HCT116 (cell line): ENCODE data around the gene SPSB1. TPM values are rescaled to one million over a fixed set of nuclear protein-coding genes. Genes with fewer than 3 reads are reported as not detected.

Source experiments
- ATAC-seq: fragments of 200-7000 bp; cut with Tn5 transposase; 2 replicates; pipeline ENCODE4 v1.9.1; 2020; ENCODE audit warnings: mild to moderate bottlenecking, moderate library complexity
- BruUV-seq: library from RNA; stranded (reverse); fragments of 400-500 nt; replicated peaks from 2 replicates; lab custom pipeline; 2021; lab: Mats Ljungman, UMichigan
- CTCF ChIA-PET: fragments of 300-600 bp; sonication (Branson Sonifier 250); formaldehyde crosslinking; loops from one replicate; lab custom pipeline; 2021; ENCODE audit warnings: antibody characterized with exemption; lab: Charles Lee
- POLR2A ChIA-PET: fragments of 300-600, 350-600 bp; sonication (Branson Sonifier 250); formaldehyde crosslinking; loops from one replicate; lab custom pipeline; 2021; ENCODE audit warnings: antibody characterized with exemption; lab: Charles Lee
- RAD21 ChIA-PET, 2 experiments: fragments of 300-600 bp; sonication (Branson Sonifier 250); formaldehyde crosslinking; loops; one replicate each; lab custom pipeline; 2023; ENCODE audit warnings: low total read pairs in 2 of 2; ENCODE audit not compliant: uncharacterized antibody in 2 of 2, unreplicated experiment in 2 of 2, low non-redundant PET in 1 of 2; lab: Charles Lee
- DNase-seq: peaks from one replicate; pipeline ENCODE4 v3.0.0-alpha.2; 2010; ENCODE audit warnings: low read depth, low spot score
- H2AFZ ChIP-seq: fragments of 200-600 bp; shearing (Covaris generic), sonication (generic); 2 replicates; pipeline ENCODE4 v1.6.1; 2017; ENCODE audit warnings: low read depth, mixed run types, mixed read lengths, antibody characterized with exemption, low read length; ENCODE audit not compliant: poor library complexity, severe bottlenecking
- H3K27ac ChIP-seq: 2 replicates; pipeline ENCODE4 v1.5.1; 2012; ENCODE audit warnings: low read depth, low read length
- H3K27me3 ChIP-seq: fragments of 200-600 bp; sonication (generic); 2 replicates; pipeline ENCODE4 v1.6.1; 2016; ENCODE audit warnings: mixed run types, low read length, mixed read lengths; ENCODE audit not compliant: insufficient read depth
- H3K36me3 ChIP-seq, 2 experiments: fragments of 200-500 bp in 1 of 2; fragments of 200-600 bp in 1 of 2; sonication (Bioruptor generic) in 1 of 2; sonication (generic) in 1 of 2; 2 replicates each; pipeline versions ENCODE4 v1.5.1 to v1.6.1; 2014 to 2016; ENCODE audit warnings: low read length in 2 of 2, inconsistent platforms in 1 of 2, mixed read lengths in 1 of 2, mixed run types in 1 of 2; ENCODE audit not compliant: insufficient read depth in 2 of 2, control insufficient read depth in 1 of 2
- H3K4me1 ChIP-seq, 2 experiments: fragments of 200-600 bp in 1 of 2; sonication (generic) in 1 of 2; 2 replicates each; pipeline versions ENCODE4 v1.5.1 to v1.6.1; 2012 to 2017; ENCODE audit warnings: low read length in 2 of 2, inconsistent platforms in 1 of 2, mild to moderate bottlenecking in 1 of 2, mixed read lengths in 1 of 2, mixed run types in 1 of 2, moderate library complexity in 1 of 2; ENCODE audit not compliant: insufficient read depth in 2 of 2, control insufficient read depth in 1 of 2
- H3K4me2 ChIP-seq: fragments of 200-600 bp; sonication (generic); 2 replicates; pipeline ENCODE4 v1.6.1; 2017; ENCODE audit warnings: mixed run types, low read length, mixed read lengths
- H3K4me3 ChIP-seq, 2 experiments: fragments of 200-600 bp in 1 of 2; sonication (generic) in 1 of 2; replicated peaks in 1 of 2; 2 replicates each; pipeline ENCODE4 v1.5.1; 2011 to 2016; ENCODE audit warnings: low read length in 2 of 2, control low read depth in 1 of 2, low read depth in 1 of 2, mild to moderate bottlenecking in 1 of 2, mixed read lengths in 1 of 2, mixed run types in 1 of 2
- H3K79me2 ChIP-seq: fragments of 200-600 bp; sonication (generic); 2 replicates; pipeline ENCODE4 v1.6.1; 2017; ENCODE audit warnings: mild to moderate bottlenecking, mixed run types, low read length, moderate library complexity, mixed read lengths; ENCODE audit not compliant: insufficient read depth
- H3K9ac ChIP-seq: fragments of 200-600 bp; sonication (generic); 2 replicates; pipeline ENCODE4 v1.6.1; 2016; ENCODE audit warnings: low read length, mixed read lengths
- H3K9me2 ChIP-seq: fragments of 200-600 bp; sonication (generic), shearing (Covaris generic); 2 replicates; pipeline ENCODE4 v1.6.1; 2017; ENCODE audit warnings: mixed run types, mild to moderate bottlenecking, moderate library complexity; ENCODE audit not compliant: insufficient read depth
- H3K9me3 ChIP-seq, 2 experiments: fragments of 200-500 bp in 1 of 2; fragments of 200-600 bp in 1 of 2; sonication (Bioruptor generic) in 1 of 2; sonication (generic) in 1 of 2; 2 replicates each; pipeline ENCODE4 v1.6.1; 2014 to 2017; ENCODE audit warnings: low read length in 2 of 2, mixed read lengths in 2 of 2, inconsistent platforms in 1 of 2, low read depth in 1 of 2, mild to moderate bottlenecking in 1 of 2, mixed run types in 1 of 2, moderate library complexity in 1 of 2; ENCODE audit not compliant: control insufficient read depth in 1 of 2, insufficient read depth in 1 of 2
- H4K20me1 ChIP-seq: fragments of 200-600 bp; sonication (generic), shearing (Covaris generic); 2 replicates; pipeline ENCODE4 v1.6.1; 2017; ENCODE audit warnings: mixed run types, mild to moderate bottlenecking, moderate library complexity; ENCODE audit not compliant: insufficient read depth
- CBX3 ChIP-seq: IDR thresholded peaks from 2 replicates; pipeline ENCODE4 v1.6.1; 2012; ENCODE audit warnings: low read depth
- CEBPB ChIP-seq: IDR thresholded peaks from 2 replicates; pipeline ENCODE4 v1.6.1; 2012; ENCODE audit warnings: low read depth
- EGR1 ChIP-seq: IDR thresholded peaks from 2 replicates; pipeline ENCODE4 v1.6.1; 2012; ENCODE audit warnings: low read depth
- ELF1 ChIP-seq: IDR thresholded peaks from 2 replicates; pipeline ENCODE4 v1.6.1; 2012; ENCODE audit warnings: low read depth, borderline replicate concordance
- EZH2 ChIP-seq: fragments of 200-600 bp; sonication (generic); IDR thresholded peaks from 2 replicates; pipeline ENCODE4 v1.6.1; 2017; ENCODE audit warnings: antibody characterized with exemption, mixed run types
- FOSL1 ChIP-seq: IDR thresholded peaks from 2 replicates; pipeline ENCODE4 v1.6.1; 2012; ENCODE audit warnings: low read depth
- JUND ChIP-seq: IDR thresholded peaks from 2 replicates; pipeline ENCODE4 v1.6.1; 2012
- POLR2A ChIP-seq: IDR thresholded peaks from 2 replicates; pipeline ENCODE4 v1.7.0; 2011; ENCODE audit warnings: borderline replicate concordance; ENCODE audit not compliant: insufficient read depth, insufficient read length; ENCODE audit errors: extremely low read depth
- RAD21 ChIP-seq: IDR thresholded peaks from 2 replicates; pipeline ENCODE4 v1.6.1; 2012; ENCODE audit warnings: low read depth, mild to moderate bottlenecking
- SIN3A ChIP-seq: IDR thresholded peaks from 2 replicates; pipeline ENCODE4 v1.6.1; 2012; ENCODE audit warnings: low read depth
- SP1 ChIP-seq: IDR thresholded peaks from 2 replicates; pipeline ENCODE4 v1.6.1; 2012; ENCODE audit warnings: low read depth
- TCF7L2 ChIP-seq: IDR thresholded peaks from 2 replicates; pipeline ENCODE4 v1.7.0; 2011; ENCODE audit warnings: borderline replicate concordance, inconsistent platforms; ENCODE audit not compliant: insufficient read depth, insufficient read length; ENCODE audit errors: extremely low read depth
- YY1 ChIP-seq: IDR thresholded peaks from 2 replicates; pipeline ENCODE4 v1.6.1; 2011; ENCODE audit warnings: low read length, low read depth, moderate library complexity, mild to moderate bottlenecking; ENCODE audit not compliant: insufficient replicate concordance; ENCODE audit errors: extremely low read depth
- ZFX ChIP-seq: fragments of 450-650 bp; IDR thresholded peaks from 2 replicates; pipeline ENCODE4 v1.6.1; 2017
- ZNF274 ChIP-seq: fragments of 200-500 bp; sonication (Bioruptor generic); IDR thresholded peaks from 2 replicates; pipeline ENCODE4 v1.6.1; 2014; ENCODE audit warnings: mild to moderate bottlenecking, low read depth, low read length, inconsistent platforms
- intact Hi-C: fragments of 100-400 bp; cut with micrococcal nuclease; formaldehyde crosslinking; loops from 2 replicates; pipeline ENCODE4 v1.10.0; 2022
- total RNA-seq: library from RNA; stranded (reverse); gene quantifications from one replicate; pipeline ENCODE4 v1.2.1, GENCODE V29; 2021; ENCODE audit not compliant: unreplicated experiment
- TF ChIP-seq, protein P1 (sequence below): IDR thresholded peaks from 2 replicates; pipeline ENCODE4 v1.6.1; 2012
- TF ChIP-seq, protein P2 (sequence below): IDR thresholded peaks from 2 replicates; pipeline ENCODE4 v1.6.1; 2012; ENCODE audit warnings: low read depth
- TF ChIP-seq, protein P3 (sequence below): IDR thresholded peaks from 2 replicates; pipeline ENCODE4 v1.6.1; 2012
- TF ChIP-seq, protein P4 (sequence below), 3 experiments: fragments of 200-600 bp in 1 of 3; sonication (generic) in 1 of 3; IDR thresholded peaks in 2 of 3; conservative IDR thresholded peaks in 1 of 3; 2 replicates each; pipeline ENCODE4 v1.5.1; 2012 to 2017; ENCODE audit warnings: low read depth in 2 of 3, low read length in 2 of 3, antibody characterized with exemption in 1 of 3, borderline replicate concordance in 1 of 3, control low read depth in 1 of 3, mild to moderate bottlenecking in 1 of 3, mixed read lengths in 1 of 3, mixed run types in 1 of 3, moderate library complexity in 1 of 3; ENCODE audit not compliant: insufficient read depth in 1 of 3

SPSB1 gene
- total RNA-seq, 1 experiment from 2014 or later: 10.8 TPM

DNA sequence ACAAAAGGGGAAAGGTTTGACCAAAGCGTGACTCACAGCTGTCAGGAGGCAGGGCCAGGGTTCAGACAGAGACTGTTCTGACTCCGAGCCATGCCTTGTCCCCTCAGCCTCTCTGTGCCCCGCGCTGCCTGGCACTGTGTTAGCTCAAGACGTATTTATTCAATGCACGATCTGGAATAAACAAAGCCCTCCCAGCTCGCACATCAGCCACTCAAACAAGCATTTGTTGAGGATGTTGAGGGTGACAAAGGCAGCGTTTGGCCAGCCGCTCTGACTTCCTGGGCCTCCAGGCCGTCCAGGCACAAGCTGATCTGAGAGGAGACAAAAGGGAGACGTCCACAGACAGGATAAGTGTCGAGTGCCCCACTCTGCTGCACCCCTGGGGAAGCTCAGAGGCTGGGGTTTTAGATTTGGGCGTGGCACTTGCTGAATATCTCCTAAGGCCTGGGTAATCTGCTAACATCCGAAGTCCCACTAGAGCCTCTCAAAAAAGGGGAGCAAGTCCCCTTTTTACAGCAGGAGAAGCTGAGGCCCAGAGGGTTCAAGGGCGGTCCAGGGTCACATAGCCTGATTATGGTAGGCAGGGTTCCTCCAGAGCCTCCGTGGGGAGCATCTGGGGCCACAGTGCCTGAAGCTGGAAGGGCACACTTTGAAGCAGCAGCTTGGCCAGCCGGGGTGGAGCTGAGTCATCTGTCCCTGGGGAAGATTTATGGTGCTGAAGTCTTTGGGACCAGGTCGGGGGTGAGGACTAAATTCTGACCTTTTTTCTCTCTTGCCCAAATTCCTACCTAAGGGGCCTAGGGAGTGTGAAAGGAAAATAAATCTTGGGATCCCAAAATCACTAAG, 95.9 kb downstream of the SPSB1 start:
- Histone ChIP-seq H3K27ac (no peak overlapping the region), H3K4me1 (peaks cover 17 to 36% of the 10 kb centered on the region in 2 experiments), H3K9ac (peak overlapping the region; percentile 16)
- intact Hi-C loops: no loop called here
- TF ChIP-seq ZNF274: no peak
- TF ChIP-seq CBX3: no peak
- TF ChIP-seq, protein P1, sequence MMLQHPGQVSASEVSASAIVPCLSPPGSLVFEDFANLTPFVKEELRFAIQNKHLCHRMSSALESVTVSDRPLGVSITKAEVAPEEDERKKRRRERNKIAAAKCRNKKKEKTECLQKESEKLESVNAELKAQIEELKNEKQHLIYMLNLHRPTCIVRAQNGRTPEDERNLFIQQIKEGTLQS: no peak
- no peak for TF ChIP-seq SIN3A
- TF ChIP-seq RAD21: no peak
- peak; percentile 54 for TF ChIP-seq TCF7L2
- no peak for TF ChIP-seq POLR2A
- TF ChIP-seq, protein P2, sequence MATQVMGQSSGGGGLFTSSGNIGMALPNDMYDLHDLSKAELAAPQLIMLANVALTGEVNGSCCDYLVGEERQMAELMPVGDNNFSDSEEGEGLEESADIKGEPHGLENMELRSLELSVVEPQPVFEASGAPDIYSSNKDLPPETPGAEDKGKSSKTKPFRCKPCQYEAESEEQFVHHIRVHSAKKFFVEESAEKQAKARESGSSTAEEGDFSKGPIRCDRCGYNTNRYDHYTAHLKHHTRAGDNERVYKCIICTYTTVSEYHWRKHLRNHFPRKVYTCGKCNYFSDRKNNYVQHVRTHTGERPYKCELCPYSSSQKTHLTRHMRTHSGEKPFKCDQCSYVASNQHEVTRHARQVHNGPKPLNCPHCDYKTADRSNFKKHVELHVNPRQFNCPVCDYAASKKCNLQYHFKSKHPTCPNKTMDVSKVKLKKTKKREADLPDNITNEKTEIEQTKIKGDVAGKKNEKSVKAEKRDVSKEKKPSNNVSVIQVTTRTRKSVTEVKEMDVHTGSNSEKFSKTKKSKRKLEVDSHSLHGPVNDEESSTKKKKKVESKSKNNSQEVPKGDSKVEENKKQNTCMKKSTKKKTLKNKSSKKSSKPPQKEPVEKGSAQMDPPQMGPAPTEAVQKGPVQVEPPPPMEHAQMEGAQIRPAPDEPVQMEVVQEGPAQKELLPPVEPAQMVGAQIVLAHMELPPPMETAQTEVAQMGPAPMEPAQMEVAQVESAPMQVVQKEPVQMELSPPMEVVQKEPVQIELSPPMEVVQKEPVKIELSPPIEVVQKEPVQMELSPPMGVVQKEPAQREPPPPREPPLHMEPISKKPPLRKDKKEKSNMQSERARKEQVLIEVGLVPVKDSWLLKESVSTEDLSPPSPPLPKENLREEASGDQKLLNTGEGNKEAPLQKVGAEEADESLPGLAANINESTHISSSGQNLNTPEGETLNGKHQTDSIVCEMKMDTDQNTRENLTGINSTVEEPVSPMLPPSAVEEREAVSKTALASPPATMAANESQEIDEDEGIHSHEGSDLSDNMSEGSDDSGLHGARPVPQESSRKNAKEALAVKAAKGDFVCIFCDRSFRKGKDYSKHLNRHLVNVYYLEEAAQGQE: no peak
- no peak for TF ChIP-seq CEBPB
- TF ChIP-seq, protein P3, sequence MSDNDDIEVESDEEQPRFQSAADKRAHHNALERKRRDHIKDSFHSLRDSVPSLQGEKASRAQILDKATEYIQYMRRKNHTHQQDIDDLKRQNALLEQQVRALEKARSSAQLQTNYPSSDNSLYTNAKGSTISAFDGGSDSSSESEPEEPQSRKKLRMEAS: no peak
- TF ChIP-seq JUND: peak; percentile 78
- TF ChIP-seq YY1: no peak
- no peak for TF ChIP-seq ELF1
- TF ChIP-seq, protein P4, sequence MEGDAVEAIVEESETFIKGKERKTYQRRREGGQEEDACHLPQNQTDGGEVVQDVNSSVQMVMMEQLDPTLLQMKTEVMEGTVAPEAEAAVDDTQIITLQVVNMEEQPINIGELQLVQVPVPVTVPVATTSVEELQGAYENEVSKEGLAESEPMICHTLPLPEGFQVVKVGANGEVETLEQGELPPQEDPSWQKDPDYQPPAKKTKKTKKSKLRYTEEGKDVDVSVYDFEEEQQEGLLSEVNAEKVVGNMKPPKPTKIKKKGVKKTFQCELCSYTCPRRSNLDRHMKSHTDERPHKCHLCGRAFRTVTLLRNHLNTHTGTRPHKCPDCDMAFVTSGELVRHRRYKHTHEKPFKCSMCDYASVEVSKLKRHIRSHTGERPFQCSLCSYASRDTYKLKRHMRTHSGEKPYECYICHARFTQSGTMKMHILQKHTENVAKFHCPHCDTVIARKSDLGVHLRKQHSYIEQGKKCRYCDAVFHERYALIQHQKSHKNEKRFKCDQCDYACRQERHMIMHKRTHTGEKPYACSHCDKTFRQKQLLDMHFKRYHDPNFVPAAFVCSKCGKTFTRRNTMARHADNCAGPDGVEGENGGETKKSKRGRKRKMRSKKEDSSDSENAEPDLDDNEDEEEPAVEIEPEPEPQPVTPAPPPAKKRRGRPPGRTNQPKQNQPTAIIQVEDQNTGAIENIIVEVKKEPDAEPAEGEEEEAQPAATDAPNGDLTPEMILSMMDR (IDR thresholded peaks at IDR 0.05 in 2 of 3, conservative IDR thresholded peaks at IDR 0.05 in 1 of 3; ENCODE audit: borderline replicate concordance in 1 of 3, insufficient read depth in 1 of 3, low read depth in 2 of 3, low read length in 2 of 3): no peak
- TF ChIP-seq FOSL1: peak; percentile 78
- TF ChIP-seq EGR1: no peak
- no peak for TF ChIP-seq EZH2
- TF ChIP-seq ZFX: no peak
- no peak for TF ChIP-seq SP1
- TF ChIP-seq, all 23 proteins: peak for 3
- H3K9me2 ChIP-seq: no peaks in the 10 kb centered on the region
- no peak overlapping the region for H2AFZ ChIP-seq
- ChIA-PET CTCF (interaction anchor here (1.9 kb wide), 1 partner anchor 11 kb away, joined by 5 read pairs; no protein-coding TSS in a partner anchor), RAD21 (no interaction called here), POLR2A (interaction anchor here (1.2 to 1.3 kb wide), 2 partner anchors 11 to 25 kb away, joined by 3 to 4 read pairs; no protein-coding TSS in a partner anchor)
- BruUV-seq: no TSS peak
- no peaks in the 10 kb centered on the region for H3K27me3 ChIP-seq
- ATAC-seq: peak; percentile 86
- H3K4me2 ChIP-seq: peak overlapping the region; percentile 66
- H3K4me3 ChIP-seq: peak overlapping the region in 1 of 2 experiments; percentile 36; a peak in 2 of 4 replicates
- H3K79me2 ChIP-seq: no peaks in the 10 kb centered on the region
- H3K36me3 ChIP-seq: no peaks in the 10 kb centered on the region
- H3K9me3 ChIP-seq: no peaks in the 10 kb centered on the region
- no peaks in the 10 kb centered on the region for H4K20me1 ChIP-seq
- DNase-seq: peak; percentile 29
